Uterus (tissue), 2 donors: ENCODE measurements around the gene LIMS3.
"Not testable (repeated sequence)": the region's sequence is repeated elsewhere in the genome, so short reads cannot be mapped to it uniquely, and the experiment has no call there.

ENCODE experiments used
- POLR2A ChIP-seq, 2 donors: fragments of 450-650 bp; IDR thresholded peaks; one replicate each; pipeline ENCODE4 v1.6.1; 2016; ENCODE audit warnings: antibody characterized with exemption in 2 of 2, mild to moderate bottlenecking in 1 of 2, moderate library complexity in 1 of 2
- TF ChIP-seq, protein P1 (sequence below), 4 experiments: fragments of 200-600 bp in 2 of 4; fragments of 450-650 bp in 2 of 4; sonication (generic) in 2 of 4; IDR thresholded peaks; one replicate each; pipeline ENCODE4 v1.5.1; 2016 to 2019; ENCODE audit warnings: antibody characterized with exemption in 4 of 4, mild to moderate bottlenecking in 2 of 4, moderate library complexity in 1 of 4

DNA sequence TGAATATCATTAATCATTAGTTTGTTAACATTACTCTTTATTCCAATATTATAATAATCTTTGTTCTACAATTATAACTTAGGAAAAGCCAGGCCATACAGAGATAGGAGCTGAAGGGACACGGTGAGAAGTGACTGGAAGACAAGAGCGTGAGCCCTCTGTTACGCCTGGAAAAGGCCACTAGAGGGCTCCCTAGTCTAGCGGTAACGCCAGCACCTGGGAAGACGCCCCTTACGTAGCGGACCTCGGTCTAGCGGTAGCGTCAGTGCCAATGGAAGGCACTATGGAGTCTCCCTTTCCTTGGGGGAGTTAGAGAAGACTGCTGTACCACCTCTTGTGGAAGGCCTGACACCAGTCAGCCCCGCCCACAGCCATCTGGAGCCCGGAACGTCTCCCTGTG, 71.4 kb downstream of the LIMS3 start:
- TF ChIP-seq, protein P1, sequence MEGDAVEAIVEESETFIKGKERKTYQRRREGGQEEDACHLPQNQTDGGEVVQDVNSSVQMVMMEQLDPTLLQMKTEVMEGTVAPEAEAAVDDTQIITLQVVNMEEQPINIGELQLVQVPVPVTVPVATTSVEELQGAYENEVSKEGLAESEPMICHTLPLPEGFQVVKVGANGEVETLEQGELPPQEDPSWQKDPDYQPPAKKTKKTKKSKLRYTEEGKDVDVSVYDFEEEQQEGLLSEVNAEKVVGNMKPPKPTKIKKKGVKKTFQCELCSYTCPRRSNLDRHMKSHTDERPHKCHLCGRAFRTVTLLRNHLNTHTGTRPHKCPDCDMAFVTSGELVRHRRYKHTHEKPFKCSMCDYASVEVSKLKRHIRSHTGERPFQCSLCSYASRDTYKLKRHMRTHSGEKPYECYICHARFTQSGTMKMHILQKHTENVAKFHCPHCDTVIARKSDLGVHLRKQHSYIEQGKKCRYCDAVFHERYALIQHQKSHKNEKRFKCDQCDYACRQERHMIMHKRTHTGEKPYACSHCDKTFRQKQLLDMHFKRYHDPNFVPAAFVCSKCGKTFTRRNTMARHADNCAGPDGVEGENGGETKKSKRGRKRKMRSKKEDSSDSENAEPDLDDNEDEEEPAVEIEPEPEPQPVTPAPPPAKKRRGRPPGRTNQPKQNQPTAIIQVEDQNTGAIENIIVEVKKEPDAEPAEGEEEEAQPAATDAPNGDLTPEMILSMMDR (IDR thresholded peaks at IDR 0.05) = not testable (repeated sequence)
- not testable (repeated sequence) for TF ChIP-seq POLR2A (IDR thresholded peaks at IDR 0.05)
